DMS114 treated with DMSO at 0.1 percent for 48 hours (cell line): ENCODE measurements around the gene MMP25.
"Not testable (repeated sequence)": the region's sequence is repeated elsewhere in the genome, so short reads cannot be mapped to it uniquely, and the experiment has no call there.

ENCODE experiments used
- DNase-seq: peaks from one replicate; lab custom pipeline; 2025; ENCODE audit not compliant: unreplicated experiment; lab: John Stamatoyannopoulos, UW

MMP25 gene

DNA sequence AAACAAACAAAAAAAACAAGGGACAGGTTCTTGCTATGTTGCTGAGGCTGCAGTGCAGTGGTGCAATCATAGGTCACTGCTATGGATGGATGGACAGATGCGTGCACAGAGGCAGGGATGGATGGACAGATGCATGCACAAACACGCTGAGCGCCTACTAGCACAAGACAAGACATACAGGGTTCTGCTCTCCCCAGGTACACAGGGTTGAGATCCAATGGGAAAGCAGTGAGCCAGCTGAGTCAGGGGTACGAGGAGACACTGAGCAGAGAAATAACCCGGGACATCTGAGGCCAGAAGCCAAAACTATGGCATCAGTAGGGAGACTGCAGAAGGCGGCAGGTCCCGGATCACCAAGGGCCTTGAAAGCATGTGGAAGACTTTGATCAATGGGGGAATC, 25.3 kb downstream of the MMP25 start:
- DNase-seq = no peak

- not testable (repeated sequence) for DNase-seq
These were observed 25.8 kb downstream of the MMP25 start for GRCh38 chr16:3072148-3072547.

- not testable (repeated sequence) for DNase-seq
These were observed 26.4 kb downstream of the MMP25 start for GRCh38 chr16:3072576-3073263.

- DNase-seq = no peak
These were observed 27.1 kb downstream of the MMP25 start for GRCh38 chr16:3073448-3073847.

DNA sequence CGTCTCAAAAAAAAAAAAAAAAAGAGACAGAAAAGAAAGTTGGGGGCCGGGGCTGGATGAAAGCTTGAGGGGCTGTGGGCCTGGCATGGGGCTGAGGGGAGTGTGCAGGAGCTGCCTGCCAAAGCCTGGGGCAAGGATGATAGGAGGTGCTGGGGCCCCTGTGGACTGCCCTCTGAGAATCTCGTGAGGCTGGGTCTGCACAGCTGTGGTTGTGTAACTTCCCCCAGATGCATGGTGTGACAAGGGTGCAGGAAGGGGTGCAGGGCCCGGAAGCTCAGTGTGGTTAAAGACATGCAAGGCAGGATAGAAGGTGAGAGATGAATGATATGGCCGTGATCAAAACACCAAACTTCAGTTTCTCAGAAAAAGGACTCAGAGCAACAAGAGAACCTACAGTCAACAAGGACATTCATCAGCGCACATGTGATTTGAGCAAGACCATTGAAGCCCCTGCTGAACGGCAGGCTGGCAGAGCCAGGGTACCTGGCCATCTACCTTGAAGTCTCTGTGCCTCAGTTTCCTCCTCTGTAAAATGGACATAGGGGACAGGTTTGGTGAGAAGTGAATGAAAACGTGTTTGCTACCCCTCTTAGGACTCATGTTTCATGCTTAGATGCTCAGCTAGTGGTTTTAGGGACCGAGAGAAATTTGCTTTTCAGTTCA, 28.6 kb downstream of the MMP25 start:
- no peak for DNase-seq

GRCh38 chr16:3075523-3075915, 29.2 kb downstream of the MMP25 start:
- no peak for DNase-seq

DNA sequence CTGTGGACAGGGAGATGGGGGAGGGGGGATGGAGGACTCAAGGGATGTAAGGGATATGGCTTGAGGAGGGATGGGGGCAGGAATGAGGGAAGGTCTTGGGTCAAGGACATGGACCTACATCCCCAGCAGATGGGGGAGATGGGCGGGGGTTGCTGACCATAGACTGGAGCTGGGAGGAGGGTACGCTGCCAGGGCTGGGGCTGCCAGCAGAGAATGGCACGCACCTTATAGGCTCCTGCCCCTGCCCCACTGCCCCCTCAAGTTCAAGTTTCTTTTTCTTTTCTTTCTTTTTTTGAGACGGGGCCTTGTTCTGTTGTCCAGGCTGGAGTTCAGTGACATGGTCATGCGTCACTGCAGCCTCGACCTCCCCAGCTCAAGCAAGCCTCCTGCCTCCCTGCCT, 29.6 kb downstream of the MMP25 start:
- DNase-seq = not testable (repeated sequence)

DNA sequence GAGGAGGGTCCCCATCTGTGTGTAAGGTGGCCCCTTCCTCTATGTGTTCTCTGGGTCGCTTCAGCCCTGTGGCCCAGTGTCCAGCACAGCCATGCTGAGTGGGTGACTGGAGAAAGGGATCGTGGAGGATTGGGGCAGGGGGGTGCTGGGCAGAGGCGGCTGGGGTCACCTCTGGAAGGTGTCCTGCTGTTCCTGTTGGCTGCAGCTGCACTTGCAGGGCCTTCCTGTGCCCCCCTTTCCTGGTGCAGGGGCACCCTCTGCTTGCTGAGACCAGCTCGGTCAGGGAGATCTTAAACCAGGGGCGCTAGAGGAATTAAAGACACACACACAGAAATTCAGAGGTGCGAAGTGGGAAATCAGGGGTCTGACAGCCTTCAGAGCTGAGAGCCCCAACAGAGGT, 30.2 kb downstream of the MMP25 start:
- DNase-seq = no peak

GRCh38 chr16:3080024-3080423, 33.7 kb downstream of the MMP25 start:
- no peak for DNase-seq

- not testable (repeated sequence) for DNase-seq
These were observed 35.6 kb downstream of the MMP25 start for GRCh38 chr16:3081957-3082356.

- not testable (repeated sequence) for DNase-seq
These were observed 37.0 kb downstream of the MMP25 start for GRCh38 chr16:3083408-3083807.

GRCh38 chr16:3084491-3084890, 38.1 kb downstream of the MMP25 start:
- DNase-seq = no peak

DNA sequence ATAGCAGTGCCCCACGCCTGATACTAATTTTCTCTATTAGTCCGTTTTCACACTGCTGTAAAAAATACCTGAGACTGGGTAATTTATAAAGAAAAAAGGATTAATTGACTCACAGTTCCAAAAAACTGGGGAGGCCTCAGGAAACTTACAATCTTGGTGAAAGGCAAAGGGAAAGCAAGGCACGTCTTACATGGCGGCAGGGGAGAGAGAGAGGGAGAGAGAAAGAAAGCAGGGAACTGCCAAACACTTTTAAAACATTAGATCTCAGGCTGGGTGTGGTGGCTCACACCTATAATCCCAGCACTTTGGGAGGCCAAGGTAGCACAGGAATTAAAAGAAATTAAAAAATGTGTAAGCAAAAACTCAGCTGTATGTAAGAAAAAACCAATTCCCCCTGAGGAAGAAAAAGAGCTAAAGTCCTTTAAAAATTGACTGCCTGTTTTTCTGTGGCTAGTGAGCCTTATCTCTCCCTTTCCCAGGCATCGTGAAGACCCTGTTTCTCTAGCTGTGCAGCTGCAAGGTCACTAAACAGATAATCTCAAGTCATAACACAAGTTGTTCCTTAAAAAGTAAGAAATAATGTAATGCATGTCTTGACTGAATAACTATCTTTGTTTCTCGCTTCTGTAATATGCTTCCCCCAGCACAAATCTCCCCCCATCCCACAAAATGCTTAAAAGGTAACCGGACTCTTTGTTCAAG, 38.8 kb downstream of the MMP25 start:
- no peak for DNase-seq

- no peak for DNase-seq
These were observed 39.7 kb downstream of the MMP25 start for GRCh38 chr16:3085868-3086595.

DNA sequence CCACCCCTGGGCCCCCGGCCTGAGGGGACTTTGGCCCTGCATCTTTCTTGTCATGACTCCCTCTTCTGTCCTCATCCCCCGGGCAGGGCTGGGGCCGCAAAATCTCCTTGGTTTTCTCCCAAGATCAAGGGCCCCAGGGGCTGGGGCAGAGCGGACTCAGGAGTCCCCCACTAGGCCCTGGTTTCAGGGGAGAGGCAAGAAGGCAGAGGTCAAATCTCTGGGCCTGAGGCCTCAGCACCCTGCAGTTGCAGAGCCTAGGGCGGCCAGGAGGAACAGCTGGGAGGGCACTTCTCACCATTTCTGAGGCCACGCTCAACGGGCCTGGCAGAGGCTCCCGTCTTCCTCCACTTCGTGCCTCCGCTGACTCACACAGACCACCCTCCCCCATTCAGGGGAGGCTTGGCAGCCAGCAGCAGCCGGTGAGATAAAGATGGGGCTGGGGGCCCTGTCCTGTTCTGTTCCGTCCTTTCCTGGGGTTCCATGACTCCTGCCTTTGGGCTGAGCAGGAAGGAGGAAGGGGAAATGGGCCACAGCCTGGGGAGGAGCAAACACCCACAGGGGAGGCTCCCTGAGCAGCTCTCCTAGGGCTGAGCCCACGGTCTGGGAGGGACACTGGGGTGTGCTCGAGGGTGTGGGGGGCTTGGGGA, 40.4 kb downstream of the MMP25 start:
- no peak for DNase-seq

DNA sequence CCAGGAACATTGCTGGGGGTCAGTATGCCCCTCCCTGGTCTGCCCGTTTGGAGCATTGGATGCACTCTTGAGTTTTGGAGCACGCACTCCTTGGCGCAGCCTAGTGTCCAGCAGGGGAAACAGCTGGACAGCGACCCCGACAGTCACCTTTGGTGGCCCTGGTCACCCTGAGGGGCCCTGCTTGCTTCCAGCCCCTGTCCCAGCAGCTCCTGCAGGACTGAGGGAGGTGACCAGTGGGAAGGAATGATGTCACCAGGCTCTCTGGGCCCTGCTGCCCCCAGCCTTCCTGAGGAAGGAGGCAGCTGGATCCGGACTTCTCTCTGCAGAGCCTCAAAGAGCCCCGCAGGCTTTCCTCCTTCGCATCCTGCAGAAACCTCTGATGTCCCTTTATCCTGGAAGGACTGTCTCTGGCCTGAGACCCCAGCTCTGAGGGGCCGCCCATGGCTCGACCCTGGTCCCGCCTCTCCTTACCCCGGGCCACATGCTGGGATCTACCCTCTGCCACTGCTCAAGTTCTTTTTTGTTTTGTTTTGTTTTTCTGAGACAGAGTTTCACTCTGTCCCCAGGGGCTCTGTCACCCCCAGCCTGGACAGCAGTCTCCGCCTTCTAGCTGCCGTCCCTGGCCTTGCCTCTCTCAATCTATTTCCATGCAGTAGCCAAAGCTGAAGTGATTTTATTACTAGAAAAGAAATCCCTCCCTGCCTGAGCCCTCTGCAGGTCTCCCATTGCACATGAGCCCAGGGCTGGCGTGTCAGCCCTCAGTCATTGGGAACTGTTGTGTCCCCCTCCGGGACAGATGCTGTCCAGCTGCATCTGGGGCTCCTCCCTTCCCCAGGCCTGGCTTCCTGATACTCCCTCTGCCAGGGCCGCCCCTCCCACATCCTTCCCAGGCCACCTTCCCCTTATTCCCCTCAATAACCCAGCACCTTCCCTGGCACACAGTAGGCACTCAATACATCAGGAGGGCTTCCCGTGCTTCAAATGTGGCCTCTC, 41.2 kb downstream of the MMP25 start:
- no peak for DNase-seq

- no peak for DNase-seq
These were observed 42.1 kb downstream of the MMP25 start for GRCh38 chr16:3088450-3088849.

- no peak for DNase-seq
These were observed 42.8 kb downstream of the MMP25 start for GRCh38 chr16:3088925-3089716.
